ENCODE measurements around the gene C1orf226.

Gene C1orf226

DNA sequence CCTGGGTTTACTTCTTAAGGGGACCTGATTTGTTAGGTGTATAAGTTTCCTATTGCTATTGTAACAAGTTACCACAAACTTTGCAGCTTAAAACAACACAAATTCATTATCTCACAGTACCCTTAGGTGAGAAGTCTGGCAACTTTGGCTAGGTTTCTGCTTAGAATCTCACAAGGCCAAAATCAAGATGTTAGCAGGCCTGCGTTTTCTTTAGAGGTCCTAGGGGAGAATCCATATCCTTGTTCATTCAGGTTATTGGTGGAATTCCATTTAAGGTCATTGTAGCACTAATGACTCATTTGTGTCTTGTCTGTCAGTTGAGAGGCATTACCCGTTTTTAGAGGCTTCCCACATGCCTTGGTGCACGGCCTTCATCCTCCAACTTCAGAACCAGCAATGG, 38.6 kb downstream of the C1orf226 start:
- TF ChIP-seq MAX (IDR thresholded peaks at IDR 0.05) (no peak), TAF1 (IDR thresholded peaks at IDR 0.05; ENCODE audit: low read depth) (no peak)

GRCh38 chr1:162421258-162422164, 40.0 kb downstream of the C1orf226 start:
- no peak for TF ChIP-seq TAF1 (IDR thresholded peaks at IDR 0.05; ENCODE audit: low read depth)
- TF ChIP-seq, protein P1, sequence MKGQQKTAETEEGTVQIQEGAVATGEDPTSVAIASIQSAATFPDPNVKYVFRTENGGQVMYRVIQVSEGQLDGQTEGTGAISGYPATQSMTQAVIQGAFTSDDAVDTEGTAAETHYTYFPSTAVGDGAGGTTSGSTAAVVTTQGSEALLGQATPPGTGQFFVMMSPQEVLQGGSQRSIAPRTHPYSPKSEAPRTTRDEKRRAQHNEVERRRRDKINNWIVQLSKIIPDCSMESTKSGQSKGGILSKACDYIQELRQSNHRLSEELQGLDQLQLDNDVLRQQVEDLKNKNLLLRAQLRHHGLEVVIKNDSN (IDR thresholded peaks at IDR 0.05), result no peak
- TF ChIP-seq REST (IDR thresholded peaks at IDR 0.05; ENCODE audit: low read depth), result no peak
- no peak for TF ChIP-seq TCF12 (IDR thresholded peaks at IDR 0.05; ENCODE audit: low read depth)
- no peak for TF ChIP-seq FOXM1 (IDR thresholded peaks at IDR 0.05; ENCODE audit: borderline replicate concordance, low read depth)
- no peak for TF ChIP-seq RAD21 (IDR thresholded peaks at IDR 0.05; ENCODE audit: low read depth)
- no peak for TF ChIP-seq MAX (IDR thresholded peaks at IDR 0.05)
- no peak for TF ChIP-seq EGR1 (IDR thresholded peaks at IDR 0.05)
- TF ChIP-seq CREB1 (IDR thresholded peaks at IDR 0.05; ENCODE audit: low read depth), result no peak

DNA sequence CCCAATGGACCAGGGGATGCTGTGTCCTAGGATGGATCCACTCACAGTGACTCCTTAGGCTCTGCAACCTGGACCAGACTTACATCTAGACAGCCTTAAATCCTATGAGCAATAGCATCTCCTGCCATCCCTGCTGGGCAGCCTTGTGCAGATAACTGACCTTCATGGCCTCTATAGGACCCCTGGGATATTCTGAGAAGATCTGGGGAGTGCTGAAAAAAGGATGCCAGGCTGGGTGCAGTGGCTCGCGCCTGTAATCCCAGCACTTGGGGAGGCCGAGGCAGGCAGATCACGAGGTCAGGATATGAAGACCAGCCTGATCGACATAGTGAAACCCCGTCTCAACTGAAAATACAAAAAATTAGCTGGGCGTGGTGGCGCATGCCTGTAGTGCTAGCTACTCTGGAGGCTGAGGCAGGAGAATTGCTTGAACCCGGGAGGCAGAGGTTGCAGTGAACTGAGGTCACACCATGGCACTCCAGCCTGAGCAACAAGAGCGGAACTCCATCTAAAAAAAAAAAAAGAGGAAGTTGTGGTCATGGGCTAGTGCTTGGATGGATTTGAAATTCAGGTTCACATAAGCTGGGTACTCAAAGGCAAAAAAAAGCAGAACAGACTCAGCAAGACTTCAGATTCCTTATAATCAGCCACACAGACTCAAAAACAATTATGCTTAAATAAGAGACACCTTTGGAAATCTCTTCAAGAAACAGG, 41.3 kb downstream of the C1orf226 start:
- no peak for TF ChIP-seq EGR1 (IDR thresholded peaks at IDR 0.05)
- no peak for TF ChIP-seq EP300 (IDR thresholded peaks at IDR 0.05; ENCODE audit: borderline replicate concordance)
- TF ChIP-seq MAX (IDR thresholded peaks at IDR 0.05), result no peak
- TF ChIP-seq TEAD4 (IDR thresholded peaks at IDR 0.05), result no peak
- no peak for TF ChIP-seq REST (IDR thresholded peaks at IDR 0.05; ENCODE audit: low read depth)
- no peak for TF ChIP-seq CEBPB (IDR thresholded peaks at IDR 0.05)
- TF ChIP-seq TAF1 (IDR thresholded peaks at IDR 0.05; ENCODE audit: low read depth), result no peak
- TF ChIP-seq NFIC (IDR thresholded peaks at IDR 0.05), result no peak
- no peak for TF ChIP-seq RAD21 (IDR thresholded peaks at IDR 0.05; ENCODE audit: low read depth)
- TF ChIP-seq FOXM1 (IDR thresholded peaks at IDR 0.05; ENCODE audit: borderline replicate concordance, low read depth), result no peak
- TF ChIP-seq TCF12 (IDR thresholded peaks at IDR 0.05; ENCODE audit: low read depth), result no peak
- TF ChIP-seq ZBTB7A (IDR thresholded peaks at IDR 0.05; ENCODE audit: low read depth), result no peak
- no peak for TF ChIP-seq YY1 (IDR thresholded peaks at IDR 0.05; ENCODE audit: low read depth)
- TF ChIP-seq, protein P1 (IDR thresholded peaks at IDR 0.05), result no peak
- no peak for TF ChIP-seq CREB1 (IDR thresholded peaks at IDR 0.05; ENCODE audit: low read depth)

DNA sequence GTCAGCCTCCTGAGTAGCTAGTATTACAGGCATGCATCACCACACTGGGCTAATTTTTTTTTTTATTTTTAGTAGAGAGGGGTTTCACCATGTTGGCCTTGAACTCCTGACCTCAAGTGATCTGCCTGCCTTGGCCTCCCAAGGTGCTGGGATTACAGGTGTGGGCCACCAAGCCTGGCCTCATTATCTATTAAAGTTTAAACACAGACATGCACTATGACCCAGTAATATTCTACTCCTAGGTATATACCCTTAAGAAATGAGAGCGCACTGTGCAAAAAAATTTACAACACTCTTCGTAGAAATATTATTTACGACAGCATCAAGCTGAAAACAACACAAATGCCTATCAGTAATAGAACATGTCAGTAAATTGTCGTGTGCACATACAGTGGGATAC, 49.1 kb downstream of the C1orf226 start:
- no peak for TF ChIP-seq EGR1 (IDR thresholded peaks at IDR 0.05)
- no peak for TF ChIP-seq YY1 (IDR thresholded peaks at IDR 0.05; ENCODE audit: low read depth)
- no peak for TF ChIP-seq CEBPB (IDR thresholded peaks at IDR 0.05)
- TF ChIP-seq EP300 (IDR thresholded peaks at IDR 0.05; ENCODE audit: borderline replicate concordance), result no peak
- TF ChIP-seq TCF12 (IDR thresholded peaks at IDR 0.05; ENCODE audit: low read depth), result no peak
- TF ChIP-seq ZBTB7A (IDR thresholded peaks at IDR 0.05; ENCODE audit: low read depth), result no peak
- no peak for TF ChIP-seq REST (IDR thresholded peaks at IDR 0.05; ENCODE audit: low read depth)
- TF ChIP-seq NFIC (IDR thresholded peaks at IDR 0.05), result no peak
- TF ChIP-seq, protein P1 (IDR thresholded peaks at IDR 0.05), result no peak
- no peak for TF ChIP-seq TEAD4 (IDR thresholded peaks at IDR 0.05)
- TF ChIP-seq TAF1 (IDR thresholded peaks at IDR 0.05; ENCODE audit: low read depth), result no peak
- no peak for TF ChIP-seq CREB1 (IDR thresholded peaks at IDR 0.05; ENCODE audit: low read depth)
- no peak for TF ChIP-seq RAD21 (IDR thresholded peaks at IDR 0.05; ENCODE audit: low read depth)
- TF ChIP-seq FOXM1 (IDR thresholded peaks at IDR 0.05; ENCODE audit: borderline replicate concordance, low read depth), result no peak
